ENCODE measurements around the gene FER.

GRCh38 chr5:108878756-108879155, 131.1 kb downstream of the FER start:
- TF ChIP-seq YY1 (IDR thresholded peaks at IDR 0.05; ENCODE audit: low read depth, low read length): no peak
- TF ChIP-seq HDAC6 (IDR thresholded peaks at IDR 0.05; ENCODE audit: low read depth, low read length): no peak
- TF ChIP-seq CEBPB (IDR thresholded peaks at IDR 0.05; ENCODE audit: low read depth, low read length): no peak
- no peak for TF ChIP-seq SIN3A (conservative IDR thresholded peaks at IDR 0.05 in 1 of 2, IDR thresholded peaks at IDR 0.05 in 1 of 2; ENCODE audit: low read depth in 1 of 2, low read length in 2 of 2)
- TF ChIP-seq CBX8 (IDR thresholded peaks at IDR 0.05; ENCODE audit: borderline replicate concordance, low read depth, low read length): no peak
- TF ChIP-seq SIX5 (IDR thresholded peaks at IDR 0.05; ENCODE audit: low read depth, low read length): no peak
